GM21360 (cell line): ENCODE measurements around the gene ATP4B.
"Not testable (repeated sequence)": the region's sequence is repeated elsewhere in the genome, so short reads cannot be mapped to it uniquely, and the experiment has no call there.

Experiments
- ATAC-seq: cut with Tn5 transposase; IDR thresholded peaks from one replicate; pipeline ENCODE4 v1.9.1; 2021; ENCODE audit warnings: mild to moderate bottlenecking, moderate library complexity; ENCODE audit not compliant: unreplicated experiment

Gene ATP4B

DNA sequence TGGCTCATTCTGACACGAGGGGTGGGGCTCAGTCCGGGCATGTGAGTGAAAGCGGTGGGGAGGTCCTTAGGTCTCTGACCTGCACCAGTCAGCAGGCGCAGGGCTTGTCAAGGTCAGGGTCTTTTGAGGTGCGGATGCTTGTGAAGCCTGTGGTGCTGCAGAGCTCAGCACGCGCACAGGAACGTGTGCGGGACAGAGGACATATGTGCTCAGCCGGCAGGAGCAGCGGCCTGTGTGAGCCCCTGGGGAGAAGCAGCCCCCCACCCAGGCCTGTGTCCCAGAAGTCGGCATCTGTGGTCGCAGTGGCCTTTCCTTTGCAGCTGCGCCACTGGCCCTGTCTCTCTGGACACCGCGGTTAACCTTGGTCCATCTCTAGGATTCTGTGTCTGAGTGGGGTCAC, 30.9 kb downstream of the ATP4B start:
- no peak for ATAC-seq

DNA sequence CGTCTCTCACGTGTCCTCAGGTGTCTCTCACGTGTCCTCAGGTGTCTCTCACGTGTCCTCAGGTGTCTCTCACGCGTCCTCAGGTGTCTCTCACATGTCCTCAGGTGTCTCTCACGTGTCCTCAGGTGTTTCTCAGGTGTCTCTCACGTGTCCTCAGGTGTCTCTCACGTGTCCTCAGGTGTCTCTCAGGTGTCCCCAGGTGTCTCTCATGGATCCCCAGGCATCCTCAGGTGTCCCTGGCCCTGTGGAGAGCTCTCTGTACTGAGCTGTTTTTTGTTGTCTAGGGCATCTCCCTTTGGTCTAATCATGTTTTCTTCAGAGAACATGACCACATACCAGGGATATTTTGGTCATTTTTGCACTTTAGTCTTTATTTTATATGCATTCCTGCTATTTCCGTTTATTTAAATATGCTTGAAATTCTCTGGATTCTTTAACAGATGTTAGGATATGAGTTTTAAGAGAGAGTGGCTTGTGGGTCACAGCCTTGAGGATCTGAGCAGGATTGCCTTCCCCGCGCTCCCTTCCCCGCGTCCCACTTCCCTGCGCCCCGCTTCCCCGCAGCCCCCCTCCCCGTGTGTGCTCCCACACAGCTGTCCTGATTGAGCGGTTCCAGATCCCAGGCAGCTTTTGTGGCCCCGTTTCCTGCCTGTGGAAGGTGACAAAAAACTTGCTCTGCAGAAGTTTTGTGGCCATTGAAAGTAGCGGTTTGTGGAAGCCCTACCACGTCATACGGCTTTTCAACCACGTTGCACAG, 31.9 kb downstream of the ATP4B start:
- ATAC-seq, result no peak

DNA sequence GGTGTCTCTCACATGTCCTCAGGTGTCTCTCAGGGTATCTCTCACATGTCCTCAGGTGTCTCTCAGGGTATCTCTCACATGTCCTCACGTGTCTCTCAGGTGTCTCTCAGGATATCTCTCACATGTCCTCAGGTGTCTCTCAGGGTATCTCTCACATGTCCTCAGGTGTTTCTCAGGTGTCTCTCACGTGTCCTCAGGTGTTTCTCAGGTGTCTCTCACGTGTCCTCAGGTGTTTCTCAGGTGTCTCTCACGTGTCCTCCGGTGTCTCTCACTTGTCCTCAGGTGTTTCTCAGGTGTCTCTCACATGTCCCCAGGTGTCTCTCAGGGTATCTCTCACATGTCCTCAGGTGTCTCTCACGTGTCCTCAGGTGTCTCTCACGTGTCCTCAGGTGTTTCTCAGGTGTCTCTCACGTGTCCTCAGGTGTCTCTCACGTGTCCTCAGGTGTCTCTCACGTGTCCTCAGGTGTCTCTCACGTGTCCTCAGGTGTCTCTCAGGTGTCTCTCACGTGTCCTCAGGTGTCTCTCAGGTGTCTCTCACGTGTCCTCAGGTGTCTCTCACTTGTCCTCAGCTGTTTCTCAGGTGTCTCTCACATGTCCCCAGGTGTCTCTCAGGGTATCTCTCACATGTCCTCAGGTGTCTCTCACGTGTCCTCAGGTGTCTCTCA, 33.2 kb downstream of the ATP4B start:
- not testable (repeated sequence) for ATAC-seq

DNA sequence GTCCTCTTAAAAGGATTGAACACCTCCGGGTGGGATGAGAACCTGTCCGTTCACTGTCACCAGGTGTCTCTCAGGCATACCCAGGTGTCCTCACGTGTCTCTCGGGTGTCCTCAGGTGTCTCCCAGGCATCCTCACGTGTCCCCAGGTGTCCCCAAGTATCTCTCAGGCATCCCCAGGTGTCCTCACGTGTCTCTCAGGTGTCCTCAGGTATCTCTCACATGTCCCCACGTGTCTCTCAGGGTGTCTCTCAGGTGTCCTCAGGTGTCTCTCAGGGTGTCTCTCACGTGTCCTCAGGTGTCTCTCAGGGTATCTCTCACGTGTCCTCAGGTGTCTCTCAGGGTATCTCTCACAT, 33.8 kb downstream of the ATP4B start:
- no peak for ATAC-seq

DNA sequence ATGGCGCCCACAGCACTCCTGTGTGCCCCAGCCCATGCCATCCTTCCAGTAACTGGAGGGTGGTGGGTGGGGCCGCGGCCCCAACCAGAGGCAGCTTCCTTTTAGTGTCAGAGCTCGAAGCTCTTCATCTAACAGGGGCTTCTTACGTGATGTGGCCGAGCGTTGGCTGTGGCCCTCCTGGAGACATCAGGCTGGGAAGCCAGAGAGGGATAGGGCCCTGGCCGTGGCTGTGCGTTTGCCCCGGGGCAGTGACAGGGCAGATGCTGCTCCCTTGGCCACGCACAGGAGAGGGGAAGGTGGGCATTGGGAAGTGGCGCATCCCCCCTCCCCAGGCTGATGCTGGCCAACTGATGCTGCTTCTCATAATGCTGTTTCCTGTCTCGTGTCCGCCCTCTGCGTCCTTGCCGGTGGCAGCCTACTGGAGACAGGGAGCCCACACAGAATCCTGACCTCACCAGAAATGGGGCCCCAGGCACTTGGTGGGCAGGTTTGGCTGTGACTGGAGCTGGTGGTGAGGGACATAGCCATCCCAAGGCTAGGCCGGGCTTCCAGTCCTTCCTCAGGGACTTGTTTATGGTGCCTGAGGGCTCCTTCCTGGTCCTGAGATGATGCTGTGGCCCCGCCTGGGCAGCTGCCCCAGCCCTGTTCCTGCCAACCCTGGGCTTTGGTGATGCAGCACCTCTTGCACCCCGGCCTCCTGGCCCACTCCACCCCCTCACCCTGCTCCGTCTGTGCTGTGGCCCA, 34.3 kb downstream of the ATP4B start:
- no peak for ATAC-seq

DNA sequence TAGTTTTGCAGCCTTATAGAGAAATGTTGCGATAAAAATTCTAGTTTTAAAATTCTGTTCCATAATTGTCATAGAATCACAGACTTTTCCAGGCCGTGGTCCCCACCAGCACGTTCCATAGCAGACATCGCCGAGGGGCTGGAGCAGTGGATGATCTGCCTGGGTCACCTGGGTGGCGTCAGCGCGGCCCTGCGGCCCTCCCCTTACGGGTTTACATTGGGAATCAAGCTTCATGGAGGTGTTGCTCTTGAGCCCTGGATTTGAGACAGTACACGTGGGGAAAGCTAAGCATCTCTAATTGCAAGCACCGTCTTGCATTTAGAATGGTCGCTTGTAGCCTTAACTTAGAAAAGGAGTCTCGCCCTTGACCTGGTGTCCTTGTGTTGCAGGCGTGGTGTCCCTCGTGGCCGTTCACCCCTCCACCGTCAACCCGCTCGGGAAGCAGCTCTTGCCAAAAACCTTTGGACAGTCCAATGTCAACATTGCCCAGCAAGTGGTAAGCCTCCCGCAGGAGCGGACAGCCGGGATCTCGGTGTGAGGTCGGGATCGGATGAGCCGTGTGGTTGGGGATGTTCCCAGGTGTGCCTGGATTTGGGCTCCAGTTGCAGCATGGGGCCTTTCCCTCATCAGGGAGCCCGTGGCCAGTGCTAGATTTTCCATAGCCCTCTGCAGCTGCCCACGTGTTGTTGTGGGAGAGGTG, 35.1 kb downstream of the ATP4B start:
- no peak for ATAC-seq

DNA sequence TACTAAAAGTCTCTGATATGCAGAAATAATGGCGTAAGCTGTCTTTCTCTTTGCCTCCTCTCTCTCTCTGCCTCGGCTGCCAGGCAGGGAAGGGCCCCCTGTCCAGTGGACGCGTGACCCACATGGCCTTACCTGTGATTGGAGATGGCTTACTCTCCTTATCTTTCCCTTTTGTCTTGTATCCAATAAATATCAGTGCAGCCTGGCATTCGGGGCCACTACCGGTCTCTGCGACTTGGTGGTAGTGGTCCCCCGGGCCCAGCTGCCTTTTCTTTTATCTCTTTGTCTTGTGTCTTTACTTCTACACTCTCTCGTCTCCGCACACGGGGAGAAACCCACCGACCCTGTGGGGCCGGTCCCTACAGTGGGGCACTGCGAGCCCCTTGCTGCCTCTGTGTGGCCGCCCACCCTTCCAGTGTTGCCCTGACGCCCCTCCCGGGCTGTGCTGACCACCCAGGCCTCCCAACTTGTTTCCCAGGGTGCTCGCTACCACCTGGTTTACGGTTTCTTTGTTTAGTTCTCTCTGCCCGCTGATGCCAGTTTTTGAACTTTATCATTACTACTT, 35.9 kb downstream of the ATP4B start:
- not testable (repeated sequence) for ATAC-seq

DNA sequence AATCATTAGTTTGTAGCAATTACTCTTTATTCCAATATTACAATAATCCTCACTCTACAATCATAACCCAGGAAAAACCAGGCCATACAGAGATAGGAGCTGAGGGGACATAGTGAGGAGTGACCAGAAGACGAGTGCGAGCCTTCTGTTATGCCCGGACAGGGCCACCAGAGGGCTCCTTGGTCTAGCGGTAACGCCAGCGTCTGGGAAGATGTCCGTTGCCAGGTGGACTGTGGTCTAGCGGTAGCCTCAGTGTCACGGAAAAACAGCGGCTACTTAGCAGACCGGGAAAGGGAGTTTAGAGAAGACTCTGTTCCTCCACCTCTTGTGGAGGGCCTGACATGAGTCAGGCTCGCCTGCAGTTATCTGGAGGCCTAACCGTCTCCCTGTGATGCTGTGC, 36.5 kb downstream of the ATP4B start:
- ATAC-seq, result not testable (repeated sequence)

DNA sequence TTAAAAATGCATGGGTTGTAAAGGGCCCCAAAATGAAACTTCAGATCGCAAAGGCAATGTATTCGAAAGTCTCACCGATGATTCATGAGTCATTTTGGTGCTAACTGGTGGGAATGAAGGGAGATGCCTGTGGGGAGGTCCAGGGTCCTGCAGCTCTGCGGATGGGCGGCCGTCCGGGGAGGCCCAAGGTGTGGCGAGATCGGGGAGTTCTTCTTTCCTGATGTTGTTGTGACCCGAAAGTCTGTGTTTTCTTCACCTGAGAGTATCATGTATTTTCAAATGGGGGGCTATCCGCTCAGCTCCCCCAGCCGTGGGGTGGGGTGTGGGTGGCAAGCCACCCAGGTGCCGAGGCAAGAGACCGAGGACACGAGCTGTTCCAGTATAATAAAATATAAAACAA, 37.0 kb downstream of the ATP4B start:
- ATAC-seq, result no peak

DNA sequence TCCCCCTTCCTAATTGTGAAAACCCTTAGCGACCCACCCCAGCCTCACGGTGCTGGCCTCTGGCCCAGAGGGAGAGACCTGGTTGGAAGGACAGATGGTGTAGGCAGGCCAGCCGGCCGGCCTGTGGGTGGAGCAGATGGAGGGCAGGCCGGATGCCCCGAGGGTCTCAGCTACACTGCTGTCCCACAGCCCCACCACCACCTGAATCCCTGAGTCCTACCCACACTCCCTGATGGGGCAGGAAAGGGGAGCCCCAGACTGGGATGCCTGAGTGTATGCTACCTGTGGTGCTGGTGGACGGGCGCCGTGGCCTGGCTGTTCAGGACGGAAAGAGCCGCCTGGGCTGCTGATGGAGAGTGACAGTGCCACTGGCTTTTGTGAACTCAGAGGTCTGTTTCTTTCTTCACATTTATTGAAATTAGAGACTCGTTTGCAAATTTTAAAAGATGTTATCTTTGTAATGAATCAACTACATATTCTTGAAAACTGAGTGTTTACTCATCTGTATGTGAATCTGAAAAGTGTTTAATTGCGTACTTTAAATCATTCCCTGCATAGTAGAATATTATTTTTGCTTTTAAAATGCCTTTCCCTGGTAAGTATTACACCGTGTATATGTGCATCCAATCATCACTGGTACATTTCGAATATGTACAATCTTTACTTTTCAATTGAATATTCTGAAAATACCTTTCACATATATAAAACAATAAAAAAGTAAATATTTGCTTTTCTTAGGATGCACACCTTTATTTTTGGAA, 37.8 kb downstream of the ATP4B start:
- no peak for ATAC-seq

DNA sequence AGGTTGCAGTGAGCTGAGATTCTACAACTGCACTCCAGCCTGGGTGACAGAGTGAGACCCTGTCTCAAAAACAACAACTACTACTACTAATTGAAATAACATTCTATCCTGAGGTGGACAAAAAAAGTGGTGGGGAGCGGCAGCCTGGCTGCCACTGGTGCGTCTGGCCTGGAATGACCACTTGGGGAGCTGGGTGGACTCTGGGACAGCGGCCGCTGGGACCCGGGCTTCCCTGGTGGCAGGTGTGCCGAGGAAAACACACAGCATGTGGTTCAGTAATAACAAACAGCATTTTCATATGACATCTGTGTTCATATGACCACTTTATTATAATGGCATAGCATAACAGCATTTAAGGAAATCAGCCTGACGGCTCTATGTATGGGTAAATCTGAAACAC, 39.5 kb downstream of the ATP4B start:
- no peak for ATAC-seq

DNA sequence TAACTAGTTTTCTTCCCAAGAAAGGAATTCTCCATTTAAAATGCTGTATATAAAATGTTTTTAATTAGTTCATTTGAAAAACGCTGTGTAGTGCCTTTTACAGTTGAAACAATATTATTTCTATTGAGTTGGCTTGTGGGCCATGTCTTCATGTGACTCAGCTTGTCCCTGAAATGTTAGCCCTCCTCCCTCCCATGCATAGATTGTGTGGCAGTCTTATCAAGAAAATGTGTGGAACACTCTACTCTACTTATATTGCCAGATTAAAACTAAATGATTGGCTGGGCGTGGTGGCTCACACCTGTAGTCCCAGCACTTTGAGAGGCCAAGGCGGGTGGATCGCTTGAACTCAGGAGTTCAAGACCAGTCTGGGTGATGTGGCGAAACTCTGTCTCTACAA, 40.0 kb downstream of the ATP4B start:
- no peak for ATAC-seq

DNA sequence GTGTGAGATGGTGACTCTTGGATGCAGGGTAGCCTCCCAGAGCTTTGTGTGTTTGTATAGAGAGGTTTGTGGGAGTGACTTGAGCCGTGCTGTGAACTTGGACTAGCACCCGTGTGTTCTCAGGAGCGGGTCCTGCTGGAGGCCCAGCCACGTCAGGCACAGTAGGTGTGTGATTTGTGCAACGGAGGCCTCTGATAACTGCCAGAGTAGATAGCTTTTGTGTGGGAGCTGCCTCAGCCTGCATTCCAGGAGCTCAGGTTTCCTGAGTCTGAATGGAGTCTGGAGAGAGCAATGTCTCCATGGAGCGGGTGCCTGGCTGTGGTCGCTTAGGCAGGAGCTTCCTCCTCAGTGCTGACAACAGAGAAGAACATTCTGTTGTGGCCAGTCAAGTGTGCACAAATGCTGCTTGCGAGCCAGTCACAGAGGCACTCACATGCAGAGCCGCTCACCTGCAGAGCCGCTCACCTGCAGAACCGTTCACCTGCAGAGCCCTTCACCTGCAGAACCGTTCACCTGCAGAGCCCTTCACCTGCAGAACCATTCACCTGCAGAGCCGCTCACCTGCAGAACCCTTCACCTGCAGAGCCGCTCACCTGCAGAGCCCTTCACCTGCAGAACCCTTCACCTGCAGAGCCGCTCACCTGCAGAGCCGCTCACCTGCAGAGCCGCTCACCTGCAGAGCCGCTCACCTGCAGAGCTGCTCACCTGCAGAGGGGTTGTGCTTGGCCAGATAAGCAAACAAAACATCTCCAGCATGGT, 40.8 kb downstream of the ATP4B start:
- no peak for ATAC-seq

DNA sequence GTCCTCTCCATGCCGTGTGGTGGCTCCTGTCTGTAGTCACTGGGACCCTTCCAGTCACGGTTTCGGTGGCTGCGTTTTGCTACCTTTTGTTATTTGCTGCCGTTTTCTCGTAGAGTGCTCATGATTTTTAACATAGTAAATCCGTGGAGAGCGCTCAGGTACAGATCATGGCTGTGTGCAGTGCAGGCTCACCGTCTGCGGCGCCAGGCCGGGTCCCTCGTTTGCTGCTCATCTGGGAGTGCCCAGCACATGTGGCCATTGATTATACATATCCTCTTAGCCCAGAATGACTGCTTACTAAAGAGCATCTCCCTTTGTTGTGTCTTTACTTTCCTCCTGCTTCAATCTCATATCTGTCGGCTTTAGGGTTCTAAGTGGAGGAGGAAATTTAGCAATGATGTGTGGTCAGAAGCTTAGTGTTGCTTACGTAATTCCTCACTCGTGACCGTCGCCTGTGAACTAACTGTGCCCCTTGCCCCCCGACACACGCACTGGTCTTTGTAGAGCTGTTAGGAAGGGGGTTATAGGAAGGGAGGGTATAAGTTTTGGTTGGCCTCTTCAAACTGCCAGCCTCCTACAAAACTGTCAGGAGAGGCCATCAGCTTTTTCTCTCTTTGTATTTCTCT, 41.6 kb downstream of the ATP4B start:
- ATAC-seq, result no peak

DNA sequence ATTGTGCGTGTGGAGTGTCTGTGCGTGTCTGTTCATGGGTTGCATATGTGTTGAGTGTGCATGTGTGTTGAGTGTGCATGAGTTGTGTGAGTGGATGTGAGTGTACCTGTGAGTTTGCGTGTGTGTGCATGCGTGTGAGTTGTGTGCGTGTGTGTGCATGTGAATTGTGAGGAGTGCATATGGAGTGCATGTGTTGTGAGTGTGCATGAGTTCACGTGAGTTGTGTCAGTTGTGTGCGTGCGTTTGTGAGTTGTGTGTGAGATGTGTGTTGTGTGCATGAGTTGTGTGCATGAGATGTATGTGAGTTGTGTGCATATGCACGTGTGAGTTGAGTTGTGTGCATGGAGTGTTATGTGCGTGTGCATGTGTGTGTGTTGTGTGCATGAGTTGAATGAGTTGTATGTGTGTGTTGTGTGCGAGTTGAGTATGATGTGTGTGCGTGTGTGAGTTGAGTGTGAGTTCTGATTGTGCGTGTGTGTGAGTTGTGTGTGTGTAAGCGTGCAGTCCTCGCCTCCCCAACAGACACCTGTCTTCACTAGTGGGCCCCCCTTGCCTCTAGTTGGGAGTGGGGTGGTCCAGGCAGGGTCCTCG, 44.1 kb downstream of the ATP4B start:
- no peak for ATAC-seq

DNA sequence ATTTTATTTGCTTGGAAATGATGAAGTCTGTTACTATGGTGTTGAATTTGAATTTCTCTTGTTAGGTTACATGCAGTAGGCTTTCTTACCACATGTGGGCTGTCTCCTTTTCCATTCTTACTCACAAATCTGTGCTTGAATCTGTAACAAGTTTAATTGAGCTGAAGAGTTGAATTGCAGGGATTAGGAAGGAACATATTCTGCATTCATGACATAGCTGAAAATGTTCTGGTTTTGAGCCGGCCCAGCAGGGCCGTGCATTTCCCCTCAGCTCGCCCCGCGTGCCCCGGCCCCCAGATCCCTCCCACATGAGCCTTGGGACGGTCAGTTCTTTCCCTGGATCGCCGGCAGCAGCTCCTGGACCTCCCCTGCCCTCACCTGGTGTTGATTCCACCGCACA, 45.4 kb downstream of the ATP4B start:
- ATAC-seq, result no peak

DNA sequence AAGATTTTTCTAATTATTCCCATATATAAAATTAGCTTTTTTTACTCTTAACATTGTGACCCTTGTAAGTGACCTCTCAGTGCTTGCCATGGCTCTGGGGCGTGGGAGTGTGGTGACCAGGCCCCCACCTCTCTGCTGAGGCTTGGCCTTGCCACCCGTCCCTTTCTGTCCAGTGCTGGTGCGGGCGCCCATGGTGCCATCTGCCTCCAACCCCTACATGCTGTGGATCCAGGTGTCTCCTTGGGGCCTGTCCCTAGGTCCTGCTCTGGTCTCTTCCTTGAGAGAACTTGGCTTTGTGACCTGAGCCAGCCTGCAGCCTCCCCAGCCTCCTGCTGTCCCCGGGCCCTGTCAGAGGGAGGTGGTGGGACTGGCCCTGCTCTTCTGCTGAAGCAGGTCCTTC, 46.0 kb downstream of the ATP4B start:
- no peak for ATAC-seq

DNA sequence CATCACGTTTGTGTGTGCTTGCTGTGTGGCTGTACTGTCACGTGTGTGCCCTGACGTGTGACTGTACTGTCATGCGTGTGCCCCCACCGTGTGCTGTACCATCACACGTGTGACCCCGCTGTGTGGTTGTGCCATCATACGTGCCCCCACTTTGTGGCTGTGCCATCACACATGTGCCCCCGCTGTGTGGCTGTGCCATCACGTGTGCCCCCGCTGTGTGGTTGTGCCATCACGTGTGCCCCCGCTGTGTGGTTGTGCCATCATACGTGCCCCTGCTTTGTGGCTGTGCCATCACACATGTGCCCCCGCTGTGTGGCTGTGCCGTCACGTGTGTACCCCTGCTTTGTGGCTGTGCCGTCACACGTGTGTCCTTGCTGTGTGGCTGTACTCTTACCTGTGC, 47.7 kb downstream of the ATP4B start:
- no peak for ATAC-seq

DNA sequence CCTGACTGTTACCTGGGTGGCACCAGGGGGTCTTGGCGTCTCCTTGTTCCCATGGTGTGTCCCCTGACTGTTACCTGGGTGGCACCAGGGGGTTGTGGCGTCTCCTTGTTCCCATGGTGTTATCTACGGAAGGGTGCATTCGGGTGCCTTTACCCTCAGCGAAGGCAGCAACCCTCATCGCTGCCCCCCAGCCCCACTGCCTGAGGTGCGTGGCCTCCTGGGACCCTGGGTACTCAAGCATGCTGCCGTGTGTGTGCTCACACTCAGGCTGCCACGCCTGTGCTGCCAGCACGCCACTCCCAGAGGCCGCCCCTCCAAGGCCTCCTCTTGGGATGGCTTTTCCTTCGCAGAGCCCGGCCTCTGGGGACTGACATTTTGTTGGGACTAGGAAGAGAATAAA, 48.4 kb downstream of the ATP4B start:
- ATAC-seq, result no peak
